ENCODE data around the gene ADAT2.

ADAT2 gene

GRCh38 chr6:143396497-143397226, 53.8 kb downstream of the ADAT2 start:
- DNase-seq: no peak

- no peak for DNase-seq
These were observed 54.8 kb downstream of the ADAT2 start for GRCh38 chr6:143395699-143396098.

GRCh38 chr6:143394389-143394788, 56.1 kb downstream of the ADAT2 start:
- DNase-seq: no peak

- DNase-seq: no peak
These were observed 60.2 kb downstream of the ADAT2 start for GRCh38 chr6:143390278-143390677.

- DNase-seq: no peak
These were observed 64.9 kb downstream of the ADAT2 start for GRCh38 chr6:143385636-143386035.

- DNase-seq: no peak
These were observed 73.6 kb downstream of the ADAT2 start for GRCh38 chr6:143376861-143377260.

- no peak for DNase-seq
These were observed 74.1 kb downstream of the ADAT2 start for GRCh38 chr6:143376375-143376774.

- no peak for DNase-seq
These were observed 75.4 kb downstream of the ADAT2 start for GRCh38 chr6:143375022-143375585.

- DNase-seq: no peak
These were observed 76.5 kb downstream of the ADAT2 start for GRCh38 chr6:143374014-143374413.
